Thyroid gland (tissue), 4 donors: ENCODE data around the gene ZNF804B.

Experiments used
- CTCF ChIP-seq, 6 experiments: fragments of 200-600 bp in 3 of 6; fragments of 450-650 bp in 3 of 6; sonication (generic) in 3 of 6; IDR thresholded peaks; one replicate each; pipeline ENCODE4 v1.5.1; 2016 to 2019; ENCODE audit warnings: antibody characterized with exemption in 6 of 6, mild to moderate bottlenecking in 2 of 6, inconsistent platforms in 1 of 6, moderate library complexity in 1 of 6
- POLR2A ChIP-seq, 2 donors: fragments of 450-650 bp; IDR thresholded peaks; one replicate each; pipeline ENCODE4 v1.6.1; 2017; ENCODE audit warnings: antibody characterized with exemption in 2 of 2, mild to moderate bottlenecking in 2 of 2, moderate library complexity in 1 of 2

- TF ChIP-seq CTCF (IDR thresholded peaks at IDR 0.05): no peak
- TF ChIP-seq POLR2A (IDR thresholded peaks at IDR 0.05): no peak
Measured at GRCh38 chr7:88845091-88845490, 85.6 kb downstream of the ZNF804B start.
